Esophagus muscularis mucosa (tissue), 3 donors: ENCODE data around the gene ERC2.

Experiments used
- EP300 ChIP-seq: sonication (generic); formaldehyde crosslinking; IDR thresholded peaks from one replicate; pipeline ENCODE4 v1.6.1; 2017; ENCODE audit warnings: antibody characterized with exemption
- TF ChIP-seq, protein P1 (sequence below), 3 experiments: fragments of 200-600 bp in 2 of 3; fragments of 450-650 bp in 1 of 3; sonication (generic) in 2 of 3; IDR thresholded peaks; one replicate each; pipeline ENCODE4 v1.5.1; 2017 to 2019; ENCODE audit warnings: antibody characterized with exemption in 3 of 3, mild to moderate bottlenecking in 2 of 3, moderate library complexity in 1 of 3

DNA sequence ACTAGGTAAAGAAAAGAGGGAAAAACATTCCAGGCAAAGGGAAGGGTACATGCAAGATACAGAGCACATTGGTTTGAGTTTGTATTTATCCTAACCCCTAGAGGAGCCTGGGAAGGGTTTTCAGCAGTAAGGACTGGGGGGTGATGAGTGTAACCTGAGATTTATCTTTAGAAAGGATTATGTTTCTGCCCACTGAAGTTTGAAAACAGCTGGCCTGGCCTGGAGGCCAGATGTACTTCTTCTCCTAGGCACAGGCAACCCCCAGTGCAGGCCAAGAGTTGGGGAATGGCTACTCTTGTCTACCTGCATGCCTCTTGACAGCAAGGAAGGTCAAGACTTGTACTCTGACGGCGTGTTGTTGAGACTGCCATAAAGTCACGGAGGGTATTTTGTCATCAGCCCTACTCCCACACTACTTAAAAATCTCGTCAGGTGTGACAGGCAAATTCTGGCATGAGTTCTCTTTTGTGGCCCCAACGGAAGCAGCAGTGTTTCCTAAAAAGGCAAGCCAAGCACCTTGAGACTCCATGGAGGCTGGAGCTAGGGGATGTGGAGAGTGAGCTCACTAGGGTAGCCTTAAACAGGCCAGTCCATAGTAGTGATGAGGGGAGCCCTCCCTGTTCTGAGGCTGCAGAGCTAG lies 739.7 kb downstream of the ERC2 start:
- TF ChIP-seq, protein P1, sequence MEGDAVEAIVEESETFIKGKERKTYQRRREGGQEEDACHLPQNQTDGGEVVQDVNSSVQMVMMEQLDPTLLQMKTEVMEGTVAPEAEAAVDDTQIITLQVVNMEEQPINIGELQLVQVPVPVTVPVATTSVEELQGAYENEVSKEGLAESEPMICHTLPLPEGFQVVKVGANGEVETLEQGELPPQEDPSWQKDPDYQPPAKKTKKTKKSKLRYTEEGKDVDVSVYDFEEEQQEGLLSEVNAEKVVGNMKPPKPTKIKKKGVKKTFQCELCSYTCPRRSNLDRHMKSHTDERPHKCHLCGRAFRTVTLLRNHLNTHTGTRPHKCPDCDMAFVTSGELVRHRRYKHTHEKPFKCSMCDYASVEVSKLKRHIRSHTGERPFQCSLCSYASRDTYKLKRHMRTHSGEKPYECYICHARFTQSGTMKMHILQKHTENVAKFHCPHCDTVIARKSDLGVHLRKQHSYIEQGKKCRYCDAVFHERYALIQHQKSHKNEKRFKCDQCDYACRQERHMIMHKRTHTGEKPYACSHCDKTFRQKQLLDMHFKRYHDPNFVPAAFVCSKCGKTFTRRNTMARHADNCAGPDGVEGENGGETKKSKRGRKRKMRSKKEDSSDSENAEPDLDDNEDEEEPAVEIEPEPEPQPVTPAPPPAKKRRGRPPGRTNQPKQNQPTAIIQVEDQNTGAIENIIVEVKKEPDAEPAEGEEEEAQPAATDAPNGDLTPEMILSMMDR (IDR thresholded peaks at IDR 0.05): no peak
- no peak for TF ChIP-seq EP300
